Activated naive CD4-positive, alpha-beta T cell treated with anti-CD3 and anti-CD28 coated beads, Interleukin-2, amount 50 U/mL, for 16 hours (primary cell): ENCODE data around the gene PSMG1.
"Not testable (repeated sequence)": the region's sequence is repeated elsewhere in the genome, so short reads cannot be mapped to it uniquely, and the experiment has no call there.

Experiments used
- DNase-seq: peaks from one replicate; pipeline ENCODE4 v3.0.0-alpha.2; 2020

Gene PSMG1, protein sequence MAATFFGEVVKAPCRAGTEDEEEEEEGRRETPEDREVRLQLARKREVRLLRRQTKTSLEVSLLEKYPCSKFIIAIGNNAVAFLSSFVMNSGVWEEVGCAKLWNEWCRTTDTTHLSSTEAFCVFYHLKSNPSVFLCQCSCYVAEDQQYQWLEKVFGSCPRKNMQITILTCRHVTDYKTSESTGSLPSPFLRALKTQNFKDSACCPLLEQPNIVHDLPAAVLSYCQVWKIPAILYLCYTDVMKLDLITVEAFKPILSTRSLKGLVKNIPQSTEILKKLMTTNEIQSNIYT

DNA sequence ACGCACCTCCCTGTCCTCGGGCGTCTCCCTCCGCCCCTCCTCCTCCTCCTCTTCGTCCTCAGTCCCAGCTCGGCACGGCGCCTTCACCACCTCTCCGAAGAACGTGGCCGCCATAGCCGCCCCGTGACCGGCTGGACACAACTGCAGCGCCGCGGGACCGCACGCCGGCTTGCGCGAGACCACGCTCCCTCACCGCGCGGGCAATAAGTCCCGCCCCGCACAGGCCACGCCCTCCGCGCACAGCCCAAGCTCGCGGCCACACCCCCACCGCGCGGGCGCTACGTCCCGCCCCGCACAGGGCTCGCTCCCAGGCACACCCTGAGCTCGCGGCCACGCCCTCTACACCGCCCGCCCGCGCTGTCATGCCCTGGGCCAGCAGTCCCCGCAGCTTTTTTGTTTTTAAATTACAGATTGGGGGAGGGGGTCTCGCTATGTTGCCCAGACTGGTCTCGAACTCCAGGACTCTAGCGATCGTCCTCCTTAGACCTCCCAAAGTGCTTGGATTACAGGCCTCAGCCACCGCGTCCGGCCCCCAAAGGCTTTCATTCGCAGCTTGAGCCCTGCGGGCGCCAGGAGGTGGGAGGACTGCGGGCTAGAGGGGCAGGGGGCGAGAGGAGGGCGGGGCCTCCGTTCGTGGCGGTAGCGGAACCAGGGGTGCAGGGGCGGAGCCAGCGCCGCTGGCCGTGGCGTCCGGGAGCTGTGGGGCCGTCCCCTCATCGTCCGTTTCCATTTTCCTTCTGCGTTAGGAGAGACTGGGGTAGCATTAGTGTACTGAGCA is at the start of gene PSMG1:
PSMG1 (minus strand) TSS at position 180 of the 778 bp plus-strand sequence; CDS start at position 114, 66 bp downstream.
- peak; percentile 97 for DNase-seq

DNA sequence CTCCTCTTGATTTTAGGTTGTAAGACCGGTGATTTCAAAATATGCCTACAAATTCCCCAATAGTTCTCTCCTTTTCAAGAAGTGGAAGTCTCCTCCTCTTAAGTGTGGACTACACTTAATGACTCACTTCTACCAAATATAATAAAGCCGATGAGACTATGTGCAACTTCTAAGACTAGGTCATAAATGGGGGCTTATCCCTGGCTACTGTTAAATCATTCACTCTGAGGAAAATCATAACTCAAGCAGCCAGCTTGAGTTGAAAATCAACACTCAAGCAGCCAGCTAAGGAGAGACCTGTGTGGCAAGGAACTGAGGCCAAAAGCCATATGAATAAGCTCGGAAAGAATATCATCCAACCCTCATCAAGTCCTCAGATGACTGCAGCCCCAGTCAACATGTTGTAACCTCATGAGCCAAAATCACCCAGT is 49.6 kb upstream of the PSMG1 start:
- no peak for DNase-seq

DNA sequence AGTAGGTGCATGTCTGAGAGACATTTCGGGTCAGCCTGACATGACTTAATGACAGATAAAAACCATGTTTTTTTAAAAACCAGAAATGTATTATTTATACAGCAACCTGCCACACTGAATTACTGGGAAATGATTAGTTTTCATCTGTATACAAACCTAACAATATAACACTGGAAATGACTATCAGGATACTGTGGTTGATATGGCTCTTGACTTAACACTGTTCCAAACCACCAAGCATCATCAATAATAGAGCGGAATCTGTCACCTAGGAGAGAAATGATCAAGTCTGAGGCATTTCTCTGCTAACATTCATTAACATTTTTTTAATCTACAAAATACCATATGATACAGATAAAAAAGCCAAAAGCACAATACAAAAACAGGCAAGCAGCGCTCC is 41.7 kb upstream of the PSMG1 start:
- no peak for DNase-seq

DNA sequence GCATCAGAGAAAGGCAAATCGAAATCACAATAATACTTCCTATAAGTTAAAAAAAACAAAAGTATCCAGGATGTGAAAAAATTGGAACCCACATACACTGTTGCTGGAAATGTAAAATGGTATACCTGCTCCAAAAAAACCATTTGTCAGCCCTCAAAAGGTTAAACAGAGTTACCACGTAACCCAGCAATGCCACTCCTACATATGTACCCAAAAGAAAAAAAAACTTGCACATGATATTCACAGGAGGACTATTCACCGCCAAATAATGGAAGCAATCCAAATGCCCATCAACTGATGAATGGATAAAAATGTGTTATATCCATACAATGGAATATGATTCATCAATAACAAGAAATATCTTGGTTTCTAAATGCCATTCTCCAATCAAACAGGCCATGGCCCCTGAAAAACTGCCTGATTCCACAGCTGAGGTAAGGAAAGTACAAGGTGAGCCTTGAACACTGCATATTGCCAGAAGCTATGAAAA is 38.8 kb upstream of the PSMG1 start:
- no peak for DNase-seq

DNA sequence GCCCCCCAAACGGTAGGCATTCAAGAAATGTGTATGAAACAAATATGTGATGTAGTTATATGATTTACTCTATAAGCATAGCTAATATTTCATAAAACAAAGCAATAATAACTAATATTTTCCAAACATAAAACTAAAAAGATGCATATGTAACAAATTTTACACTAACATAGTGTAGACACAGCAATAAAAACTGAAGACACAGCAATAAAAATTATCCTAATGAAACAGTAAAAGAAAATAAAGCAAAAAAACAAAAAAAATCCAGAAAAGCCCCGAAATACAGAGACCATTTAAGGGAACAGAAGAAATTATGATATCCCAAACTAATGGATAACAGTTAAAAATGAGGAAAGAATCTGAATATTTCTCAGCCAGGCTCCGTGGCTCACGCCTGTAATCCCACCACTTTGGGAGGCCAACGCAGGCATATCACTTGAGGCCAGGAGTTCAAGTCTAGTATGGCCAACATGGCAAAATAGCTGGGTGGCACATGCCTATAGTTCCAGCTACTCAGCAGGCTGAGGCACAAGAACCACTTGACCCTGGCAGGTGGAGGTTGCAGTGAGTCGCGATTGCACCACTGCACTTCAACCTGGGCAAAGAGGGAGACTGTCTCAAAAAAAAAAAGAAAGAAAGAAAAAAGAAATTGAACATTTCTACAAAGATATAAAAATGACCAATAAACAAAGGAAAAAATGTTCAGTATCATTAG is 38.2 kb upstream of the PSMG1 start:
- DNase-seq, result no peak

DNA sequence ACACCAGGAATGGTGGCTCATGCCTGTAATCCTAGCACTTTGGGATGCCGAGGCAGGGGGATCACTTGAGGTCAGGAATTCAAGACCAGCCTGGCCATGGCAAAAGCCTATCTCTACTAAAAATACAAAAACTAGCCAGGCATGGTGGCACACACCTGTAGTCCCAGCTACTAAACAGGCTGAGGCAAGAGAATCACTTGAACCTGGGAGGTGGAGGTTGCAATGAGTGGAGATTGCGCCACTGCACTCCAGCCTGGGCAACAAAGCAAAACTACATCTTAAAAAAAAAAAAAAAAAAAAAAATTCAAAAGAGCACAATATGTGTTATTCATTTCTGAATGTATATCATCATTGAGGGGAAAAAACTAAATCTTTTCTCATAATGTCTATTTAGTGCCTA is 37.6 kb upstream of the PSMG1 start:
- not testable (repeated sequence) for DNase-seq

DNA sequence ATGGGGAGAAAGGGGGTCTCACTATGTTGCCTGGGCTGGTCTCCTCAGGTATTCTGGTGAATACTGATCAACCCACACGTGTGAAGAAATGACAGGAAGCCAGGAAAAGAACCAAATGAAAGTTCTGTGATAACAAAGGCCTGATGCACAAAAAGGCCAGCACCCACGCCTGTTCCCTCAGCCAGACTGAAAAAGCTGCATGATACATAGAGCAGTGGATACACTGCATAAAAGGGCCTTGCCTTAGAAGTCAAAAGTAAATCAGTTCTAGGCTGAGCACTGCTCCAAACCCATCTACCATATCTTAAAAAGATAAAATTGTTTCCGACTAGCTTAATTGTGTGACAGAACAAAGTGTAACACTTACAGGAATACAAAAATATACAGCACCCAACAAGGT is 36.9 kb upstream of the PSMG1 start:
- no peak for DNase-seq

DNA sequence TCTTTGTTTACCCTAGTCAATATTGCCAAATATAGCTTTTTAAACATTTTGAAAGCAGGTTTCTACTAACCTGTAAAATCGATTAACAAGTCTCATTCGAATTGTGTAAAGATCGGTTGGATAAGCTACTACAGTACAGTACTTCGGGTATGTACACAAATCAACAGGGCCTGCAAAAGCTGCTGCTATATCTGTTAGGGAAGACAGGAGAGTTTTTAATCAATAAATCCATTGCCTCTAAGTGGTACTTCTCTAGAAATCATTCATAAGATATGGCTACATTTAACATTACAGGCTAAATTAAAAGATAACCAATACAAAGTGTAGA is 34.8 kb upstream of the PSMG1 start:
- DNase-seq, result no peak

DNA sequence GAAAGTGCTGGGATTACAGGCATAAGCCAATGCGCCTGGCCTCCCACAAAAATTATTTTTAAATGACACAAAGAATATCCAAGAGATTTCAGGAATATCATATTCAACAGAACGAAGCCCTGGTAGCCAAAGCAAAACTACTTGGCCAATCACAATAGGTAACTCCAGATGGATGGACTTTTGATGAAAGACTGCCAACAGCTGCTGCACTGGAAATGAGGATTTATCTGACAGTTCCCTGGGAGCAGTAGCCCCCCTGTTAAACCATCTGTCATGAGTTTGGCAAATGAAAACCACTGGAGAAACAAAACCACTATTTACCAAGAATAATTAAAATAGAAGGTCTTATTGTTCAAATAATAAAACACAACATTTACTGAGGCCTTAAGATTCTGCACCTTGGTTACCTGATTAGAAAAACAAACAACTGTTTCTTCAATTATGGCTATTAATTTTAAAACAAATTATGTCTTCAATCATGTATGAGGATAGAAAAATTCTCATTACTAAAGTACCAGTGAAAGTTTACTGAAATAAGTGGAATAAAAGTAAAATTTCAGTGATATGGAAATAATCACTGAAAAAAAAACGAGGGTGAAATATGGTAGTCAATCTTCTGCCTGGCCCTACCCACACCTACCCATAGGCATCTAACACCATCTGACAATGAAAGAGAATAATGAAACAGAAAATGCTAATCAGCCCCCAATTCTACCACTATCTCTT is 34.3 kb upstream of the PSMG1 start:
- no peak for DNase-seq

DNA sequence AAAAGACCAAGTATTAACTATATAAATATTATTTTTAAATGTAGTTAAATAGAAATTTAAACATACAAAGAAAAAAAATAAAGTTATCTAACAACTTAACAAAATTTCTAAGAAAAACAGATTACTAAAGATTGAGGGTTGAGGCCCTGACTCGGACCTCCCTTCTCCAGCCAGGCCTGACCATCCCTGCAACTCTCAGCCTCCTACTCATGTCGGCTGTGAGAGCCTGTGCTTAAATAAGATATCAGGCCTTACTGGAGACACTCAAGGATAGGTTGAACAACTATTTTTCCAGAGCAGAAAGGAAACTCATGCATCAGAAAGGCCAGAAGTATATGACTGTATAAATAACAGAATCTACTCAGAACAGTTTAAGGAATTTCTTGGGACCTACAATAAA is 33.0 kb upstream of the PSMG1 start:
- DNase-seq, result no peak

DNA sequence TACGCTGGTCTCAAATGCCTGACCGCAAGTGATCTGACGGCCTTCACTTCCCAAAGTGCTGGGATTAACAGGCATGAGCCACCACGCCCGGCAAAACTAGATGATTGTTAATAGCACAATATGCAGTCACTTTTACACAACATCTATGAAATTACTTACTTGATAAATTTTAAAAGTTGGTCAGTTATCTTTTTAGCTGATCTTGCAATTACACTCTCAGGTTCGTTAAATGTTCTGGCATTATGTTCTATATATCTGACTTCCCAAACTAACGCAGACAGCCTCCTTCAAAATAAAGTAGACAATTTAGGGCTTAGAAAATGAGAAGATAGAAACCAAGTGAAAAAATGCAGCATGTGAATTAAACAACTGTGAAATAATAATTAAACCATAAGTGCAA is 31.8 kb upstream of the PSMG1 start:
- no peak for DNase-seq

DNA sequence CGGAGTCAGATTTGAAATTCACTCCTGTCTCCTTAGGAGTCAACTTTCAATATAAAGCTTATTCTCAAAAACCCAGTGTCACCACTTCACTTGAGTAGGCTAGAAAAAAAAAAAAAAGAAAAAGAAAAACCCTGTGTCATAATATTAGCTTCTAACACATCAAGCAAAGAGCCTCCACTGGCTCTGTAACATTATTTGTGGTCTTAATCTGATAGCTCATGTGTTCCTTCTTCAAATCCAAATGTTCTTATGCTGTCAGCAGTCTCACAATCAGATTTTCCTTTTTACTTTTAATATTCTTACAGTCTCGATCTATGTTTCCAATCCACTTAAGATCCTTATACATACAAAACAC is 26.1 kb upstream of the PSMG1 start:
- no peak for DNase-seq

DNA sequence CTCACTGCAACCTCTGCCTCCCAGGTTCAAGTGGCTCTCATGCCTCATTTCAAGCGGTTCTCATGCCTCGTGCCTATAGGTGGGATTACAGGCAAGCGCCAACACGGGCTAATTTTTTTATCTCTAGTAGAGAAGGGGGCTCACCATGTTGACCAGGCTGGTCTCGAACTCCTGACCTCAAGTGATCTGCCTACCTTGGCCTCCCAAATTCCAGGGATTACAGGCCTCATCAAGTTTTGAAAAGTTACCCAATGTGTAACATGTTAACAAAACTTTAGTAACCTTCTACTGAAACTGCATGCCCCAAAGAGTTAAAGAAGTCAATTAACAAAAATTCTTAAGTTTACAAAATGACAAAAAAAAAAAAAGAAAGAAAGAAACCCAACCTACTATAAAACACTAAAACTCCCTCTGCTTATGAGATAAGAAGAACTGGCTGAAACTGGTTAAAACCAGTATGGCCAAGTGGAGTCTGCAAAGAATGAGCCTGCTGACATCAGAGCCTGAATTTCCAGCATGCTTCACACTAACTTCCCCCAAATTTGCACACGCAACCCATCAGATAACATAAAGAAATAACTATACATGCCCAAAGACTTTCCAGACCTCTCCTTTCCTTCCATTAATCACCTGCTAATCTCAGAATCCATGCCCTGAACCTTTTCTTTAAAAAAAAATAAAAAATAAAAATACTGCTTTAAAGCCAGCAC is 25.5 kb upstream of the PSMG1 start:
- DNase-seq, result no peak

DNA sequence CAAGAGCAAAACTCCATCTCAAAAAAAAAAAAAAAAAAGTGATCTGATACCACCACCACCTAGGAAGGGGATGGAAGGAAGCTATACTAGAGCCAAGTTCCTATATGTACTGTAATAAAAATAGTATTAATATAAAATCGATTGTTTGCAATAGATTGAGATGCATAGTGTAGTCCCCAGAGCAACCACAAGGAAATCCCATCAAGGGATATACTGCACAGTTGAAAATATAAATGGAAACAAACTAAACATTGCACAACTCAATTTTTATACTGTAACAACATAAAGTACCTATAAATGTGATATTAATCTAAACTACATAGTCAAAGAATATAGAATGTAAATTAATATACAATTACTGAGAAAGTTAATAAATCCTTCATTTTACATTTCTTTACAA is 20.9 kb upstream of the PSMG1 start:
- DNase-seq, result no peak

DNA sequence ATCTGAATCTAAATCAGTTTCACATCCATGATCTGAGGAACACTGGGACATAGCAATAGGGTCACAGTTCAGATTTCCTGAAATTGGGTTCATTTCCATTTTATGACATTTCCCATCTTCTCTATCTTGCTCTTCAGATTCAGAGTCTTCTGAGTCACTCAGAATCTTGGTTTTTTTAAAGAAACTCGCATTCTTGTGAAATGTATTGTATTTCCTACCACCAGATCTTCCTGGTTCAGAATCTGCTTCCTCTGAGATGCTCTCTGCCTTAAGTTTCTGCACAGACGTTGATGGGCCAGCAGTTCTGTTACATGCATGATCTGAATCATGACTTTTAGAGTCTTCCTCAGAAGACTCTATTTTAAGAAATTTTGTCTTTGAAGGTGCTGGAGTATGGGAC is 15.5 kb upstream of the PSMG1 start:
- DNase-seq, result no peak

DNA sequence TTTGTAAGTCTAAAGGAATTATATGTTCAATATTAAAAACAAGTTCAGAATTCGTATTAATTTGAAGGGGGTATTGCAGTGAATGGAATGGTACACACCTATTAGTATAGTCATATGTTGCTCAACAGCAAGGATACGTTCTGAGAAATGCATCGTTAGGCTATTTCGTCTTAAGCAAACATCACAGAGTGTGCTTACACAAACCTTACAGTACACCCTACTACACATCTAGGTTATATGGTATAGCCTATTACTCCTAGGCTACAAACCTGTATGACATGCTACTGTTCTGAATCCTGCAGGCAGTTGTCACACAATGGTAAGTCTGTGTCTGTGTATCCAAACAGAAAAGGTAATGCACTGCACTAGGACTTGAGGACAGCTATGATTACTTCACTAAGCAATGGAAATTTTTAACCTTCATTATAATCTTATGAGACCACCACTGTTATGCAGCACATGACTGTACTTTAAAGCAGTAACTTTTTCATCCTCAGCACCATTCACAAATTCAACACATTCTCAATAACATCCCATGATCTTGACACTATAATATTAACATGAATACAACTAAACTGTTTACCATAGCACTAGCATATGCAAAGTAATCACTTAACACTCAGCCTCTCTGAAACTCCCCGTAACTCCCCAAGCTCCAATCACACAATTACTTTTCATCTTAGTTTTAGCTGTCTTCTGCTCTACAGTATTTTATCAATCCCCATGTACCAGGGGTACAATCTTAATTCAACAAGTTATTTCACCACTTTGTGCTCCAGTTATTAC is 14.4 kb upstream of the PSMG1 start:
- DNase-seq, result no peak

DNA sequence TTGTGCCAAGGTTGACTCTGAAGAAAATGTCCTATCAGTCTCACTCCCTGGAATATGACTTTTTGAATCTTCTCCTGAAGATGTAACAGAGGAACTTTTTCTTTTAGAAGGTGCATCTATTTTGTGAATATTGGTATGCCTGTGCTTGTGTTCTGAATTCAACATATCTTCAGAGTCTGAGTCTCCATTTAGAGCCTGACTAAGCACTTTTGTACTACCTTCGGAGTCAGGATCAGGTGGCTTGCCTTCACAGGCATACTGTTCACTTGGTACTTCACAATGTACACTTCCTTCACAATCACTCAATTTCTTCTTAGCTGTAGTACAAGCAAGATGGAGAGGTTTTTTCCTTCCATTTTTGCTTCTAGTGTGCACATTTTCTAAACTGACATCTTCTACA is 13.6 kb upstream of the PSMG1 start:
- no peak for DNase-seq

DNA sequence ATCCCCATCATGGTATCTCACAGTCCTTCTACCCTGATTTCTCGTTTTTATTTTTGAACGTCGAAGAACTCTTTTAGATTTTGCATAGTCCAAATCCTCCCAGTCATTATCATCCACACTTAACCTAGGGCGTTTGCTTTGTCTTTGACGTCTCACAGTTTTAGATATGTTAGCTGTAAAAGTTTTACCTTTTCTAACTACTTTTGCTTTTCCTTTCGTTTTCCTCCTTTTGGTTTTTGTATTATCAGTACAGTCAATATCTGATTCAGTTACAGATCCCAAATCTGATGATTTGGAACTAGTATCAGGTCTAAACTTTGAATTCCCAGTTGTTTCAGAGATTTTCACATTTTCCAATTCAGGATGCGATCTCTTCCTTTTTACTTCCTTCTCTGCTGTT is 13.1 kb upstream of the PSMG1 start:
- no peak for DNase-seq

DNA sequence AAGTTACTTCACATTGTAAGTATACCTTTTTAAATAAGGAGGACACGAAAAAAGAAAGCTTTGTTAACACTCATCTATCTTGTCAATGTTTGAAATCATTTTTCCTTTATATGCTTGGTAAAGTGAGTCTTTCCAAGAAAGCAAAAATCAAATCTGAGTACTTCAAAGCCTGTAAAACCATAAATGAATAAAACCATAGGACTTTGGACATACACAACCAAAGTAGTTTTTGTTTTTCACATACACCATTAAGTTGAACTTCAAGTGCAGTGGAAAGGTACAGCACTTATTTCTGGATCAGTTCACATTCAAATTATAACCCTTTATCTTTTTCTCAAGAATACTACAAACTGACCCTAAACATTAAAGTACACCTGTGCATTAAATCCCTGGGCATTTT is 10.1 kb upstream of the PSMG1 start:
- DNase-seq, result no peak

DNA sequence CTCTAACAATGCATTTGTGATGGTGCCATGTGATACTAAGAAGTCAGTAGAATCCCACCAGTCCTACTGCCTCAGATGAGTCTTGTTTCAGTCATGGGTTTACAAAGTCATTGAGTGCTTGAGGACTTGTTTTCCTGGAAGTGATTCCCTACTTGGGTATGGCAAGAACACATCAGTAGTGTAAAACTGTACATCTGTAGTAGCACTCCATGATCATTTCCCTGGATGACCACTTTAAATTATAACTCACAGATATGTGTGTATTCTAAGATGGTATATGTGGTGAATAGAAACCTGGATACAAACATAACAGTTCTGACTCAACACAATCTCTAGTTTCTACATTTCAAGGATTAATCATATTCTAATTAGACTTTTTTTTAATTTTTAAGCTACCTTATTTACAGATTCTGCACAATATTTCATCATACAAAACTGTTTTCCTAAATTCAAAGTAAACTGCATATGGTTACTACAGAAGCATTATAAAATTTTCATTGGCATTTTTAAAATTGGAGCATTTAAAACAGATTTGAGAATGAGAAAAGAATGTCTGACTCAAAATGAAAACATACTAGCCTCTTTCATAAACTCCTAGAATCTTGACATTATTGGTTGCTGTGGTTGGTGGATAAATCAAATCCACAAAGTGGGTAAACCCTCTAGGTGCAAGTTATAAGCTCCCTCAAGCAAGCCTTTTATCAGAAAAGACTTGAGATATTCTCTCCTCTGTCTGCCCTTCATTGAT is 6.8 kb upstream of the PSMG1 start:
- no peak for DNase-seq

DNA sequence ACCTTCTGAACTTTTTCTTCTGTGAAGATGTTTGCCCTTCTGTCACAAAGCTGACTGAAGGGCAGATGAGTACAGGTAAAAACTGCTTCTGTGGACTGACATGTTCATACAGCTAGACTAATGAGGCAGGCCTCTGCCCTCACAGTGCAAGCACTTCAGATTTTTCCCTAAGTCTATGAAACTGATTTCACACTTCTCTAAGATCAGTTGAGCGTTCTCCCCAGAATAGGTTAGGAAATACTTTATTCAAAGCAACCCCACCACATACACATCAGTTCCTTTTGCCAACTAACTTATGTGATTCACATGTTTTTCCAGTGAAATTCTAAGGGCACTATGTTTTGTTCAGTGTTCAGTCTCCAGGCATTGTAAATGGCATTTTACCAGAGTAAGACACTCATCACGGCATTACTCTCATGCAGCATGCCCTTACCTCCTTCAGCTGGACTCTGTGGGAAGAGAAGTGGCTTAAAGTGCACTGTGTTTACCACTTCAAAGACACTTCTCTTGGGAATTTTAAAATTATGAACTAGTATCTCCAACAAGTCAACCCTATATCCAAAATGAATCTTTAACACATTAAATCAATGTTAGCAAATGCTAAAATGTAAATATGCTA is 5.4 kb upstream of the PSMG1 start:
- no peak for DNase-seq
